ENCODE results near the gene CFAP97.

- no peak for TF ChIP-seq CTCF (conservative IDR thresholded peaks at IDR 0.05; ENCODE audit: low read depth, low read length)
- TF ChIP-seq EZH2 (IDR thresholded peaks at IDR 0.05; ENCODE audit: low read length, unreplicated experiment): no peak
Observed at GRCh38 chr4:185221912-185222311, 18.1 kb upstream of the CFAP97 start.

Data from PC-3 (cell line).